Suprapubic skin (tissue), 4 donors: Measurements from ENCODE around the gene DUSP1.

Experiments
- POLR2A ChIP-seq, 2 donors: fragments of 450-650 bp; IDR thresholded peaks; one replicate each; pipeline ENCODE4 v1.6.1; 2017; ENCODE audit warnings: antibody characterized with exemption in 2 of 2, mild to moderate bottlenecking in 2 of 2, moderate library complexity in 2 of 2
- POLR2AphosphoS5 ChIP-seq, 3 donors: sonication (generic); formaldehyde crosslinking; IDR thresholded peaks; one replicate each; pipeline ENCODE4 v1.6.1; 2017; ENCODE audit warnings: antibody characterized with exemption in 3 of 3
- TF ChIP-seq, protein P1 (sequence below), 2 donors: fragments of 200-600 bp in 1 of 2; fragments of 450-650 bp in 1 of 2; sonication (generic) in 1 of 2; IDR thresholded peaks; one replicate each; pipeline ENCODE4 v1.5.1; 2016 to 2019; ENCODE audit warnings: antibody characterized with exemption in 2 of 2, mild to moderate bottlenecking in 1 of 2, moderate library complexity in 1 of 2

DNA sequence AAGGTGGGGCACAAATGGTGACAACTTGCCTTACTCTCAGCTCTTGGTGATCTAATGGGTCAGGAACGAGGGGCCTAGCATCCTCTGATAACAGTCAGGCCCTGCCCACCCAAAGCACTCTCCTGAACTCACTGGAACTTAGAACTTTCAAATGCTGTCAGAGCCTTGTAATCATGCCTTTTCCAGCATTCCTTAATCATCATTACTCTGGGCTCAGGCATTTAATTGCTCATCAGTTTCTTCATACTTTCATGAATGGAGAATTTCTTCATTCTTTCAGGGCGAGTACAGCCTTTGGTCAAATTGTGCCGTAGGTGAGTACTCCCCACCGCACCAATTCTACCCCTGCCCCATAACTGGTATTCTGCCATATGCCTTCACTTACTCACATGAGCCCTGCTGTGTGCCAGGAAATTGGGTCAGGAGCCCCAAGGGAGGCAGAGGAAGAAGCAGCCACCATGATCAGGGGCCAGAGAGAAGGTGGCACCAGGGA lies 30.2 kb upstream of the DUSP1 start:
- TF ChIP-seq, protein P1, sequence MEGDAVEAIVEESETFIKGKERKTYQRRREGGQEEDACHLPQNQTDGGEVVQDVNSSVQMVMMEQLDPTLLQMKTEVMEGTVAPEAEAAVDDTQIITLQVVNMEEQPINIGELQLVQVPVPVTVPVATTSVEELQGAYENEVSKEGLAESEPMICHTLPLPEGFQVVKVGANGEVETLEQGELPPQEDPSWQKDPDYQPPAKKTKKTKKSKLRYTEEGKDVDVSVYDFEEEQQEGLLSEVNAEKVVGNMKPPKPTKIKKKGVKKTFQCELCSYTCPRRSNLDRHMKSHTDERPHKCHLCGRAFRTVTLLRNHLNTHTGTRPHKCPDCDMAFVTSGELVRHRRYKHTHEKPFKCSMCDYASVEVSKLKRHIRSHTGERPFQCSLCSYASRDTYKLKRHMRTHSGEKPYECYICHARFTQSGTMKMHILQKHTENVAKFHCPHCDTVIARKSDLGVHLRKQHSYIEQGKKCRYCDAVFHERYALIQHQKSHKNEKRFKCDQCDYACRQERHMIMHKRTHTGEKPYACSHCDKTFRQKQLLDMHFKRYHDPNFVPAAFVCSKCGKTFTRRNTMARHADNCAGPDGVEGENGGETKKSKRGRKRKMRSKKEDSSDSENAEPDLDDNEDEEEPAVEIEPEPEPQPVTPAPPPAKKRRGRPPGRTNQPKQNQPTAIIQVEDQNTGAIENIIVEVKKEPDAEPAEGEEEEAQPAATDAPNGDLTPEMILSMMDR (IDR thresholded peaks at IDR 0.05): no peak
- TF ChIP-seq POLR2AphosphoS5 (IDR thresholded peaks at IDR 0.05): no peak
- TF ChIP-seq POLR2A (IDR thresholded peaks at IDR 0.05): no peak
